Measurements from ENCODE around the gene LYAR.
"Not testable (repeated sequence)": the region's sequence is repeated elsewhere in the genome, so short reads cannot be mapped to it uniquely, and the experiment has no call there.

LYAR gene

GRCh38 chr4:4259484-4260100, 30.4 kb downstream of the LYAR start:
- DNase-seq, result no peak

DNA sequence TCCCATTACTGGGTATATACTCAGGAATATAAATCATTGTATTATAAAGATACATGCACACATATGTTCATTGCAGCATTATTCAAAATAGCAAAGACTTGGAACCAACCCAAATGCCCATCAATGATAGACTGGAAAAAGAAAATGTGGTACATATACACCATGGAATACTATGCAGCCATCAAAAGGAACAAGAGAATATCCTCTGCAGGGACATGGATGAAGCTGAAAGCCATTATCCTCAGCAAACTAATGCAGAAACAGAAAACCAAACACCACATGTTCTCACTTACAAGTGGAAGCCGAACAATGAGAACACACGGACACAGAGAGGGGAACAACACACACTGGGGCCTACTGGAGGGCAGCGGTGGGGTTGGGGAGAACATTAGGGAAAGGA, 32.2 kb downstream of the LYAR start:
- not testable (repeated sequence) for DNase-seq

DNA sequence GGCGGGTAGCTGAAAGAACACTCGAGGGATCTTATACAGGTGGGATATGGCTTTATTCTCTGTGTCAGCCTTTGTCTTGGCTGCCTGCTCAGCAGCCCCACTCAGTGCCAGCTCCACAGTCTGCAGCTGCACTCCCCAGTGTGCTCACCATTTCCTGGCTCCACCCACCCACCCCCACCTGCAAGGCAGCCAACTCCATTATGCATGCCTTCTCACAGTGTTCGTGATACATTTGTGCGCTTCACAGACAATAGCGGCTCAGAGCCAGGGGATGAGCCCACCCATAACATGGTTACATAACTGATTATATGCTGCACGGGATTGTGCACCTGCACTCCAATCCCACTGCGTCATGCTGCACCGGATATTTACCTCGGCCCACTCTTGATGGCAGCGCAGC, 33.2 kb downstream of the LYAR start:
- DNase-seq, result no peak

- no peak for DNase-seq
These were observed 35.3 kb downstream of the LYAR start for GRCh38 chr4:4254666-4255065.

GRCh38 chr4:4254199-4254598, 35.8 kb downstream of the LYAR start:
- no peak for DNase-seq

- DNase-seq, result no peak
These were observed 40.1 kb downstream of the LYAR start for GRCh38 chr4:4249866-4250265.

DNA sequence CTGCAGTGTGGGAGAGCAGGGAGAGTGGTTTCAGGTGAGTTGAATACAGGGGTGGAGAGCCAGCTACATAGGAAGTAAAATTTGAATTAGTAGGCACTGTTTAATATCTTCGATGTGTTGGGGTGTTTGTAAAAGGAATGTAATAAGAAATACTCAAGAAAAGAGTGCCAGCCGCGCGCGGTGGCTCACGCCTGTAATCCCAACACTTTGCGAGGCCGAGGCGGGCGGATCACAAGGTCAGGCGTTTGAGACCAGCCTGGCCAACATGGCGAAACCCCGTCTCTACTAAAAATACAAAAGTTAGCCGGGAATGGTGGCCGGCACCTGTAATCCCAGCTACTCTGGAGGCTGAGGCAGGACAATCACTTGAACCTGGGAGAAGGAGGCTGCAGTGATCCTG, 40.6 kb downstream of the LYAR start:
- DNase-seq, result not testable (repeated sequence)

- no peak for DNase-seq
These were observed 41.1 kb downstream of the LYAR start for GRCh38 chr4:4248885-4249203.

DNA sequence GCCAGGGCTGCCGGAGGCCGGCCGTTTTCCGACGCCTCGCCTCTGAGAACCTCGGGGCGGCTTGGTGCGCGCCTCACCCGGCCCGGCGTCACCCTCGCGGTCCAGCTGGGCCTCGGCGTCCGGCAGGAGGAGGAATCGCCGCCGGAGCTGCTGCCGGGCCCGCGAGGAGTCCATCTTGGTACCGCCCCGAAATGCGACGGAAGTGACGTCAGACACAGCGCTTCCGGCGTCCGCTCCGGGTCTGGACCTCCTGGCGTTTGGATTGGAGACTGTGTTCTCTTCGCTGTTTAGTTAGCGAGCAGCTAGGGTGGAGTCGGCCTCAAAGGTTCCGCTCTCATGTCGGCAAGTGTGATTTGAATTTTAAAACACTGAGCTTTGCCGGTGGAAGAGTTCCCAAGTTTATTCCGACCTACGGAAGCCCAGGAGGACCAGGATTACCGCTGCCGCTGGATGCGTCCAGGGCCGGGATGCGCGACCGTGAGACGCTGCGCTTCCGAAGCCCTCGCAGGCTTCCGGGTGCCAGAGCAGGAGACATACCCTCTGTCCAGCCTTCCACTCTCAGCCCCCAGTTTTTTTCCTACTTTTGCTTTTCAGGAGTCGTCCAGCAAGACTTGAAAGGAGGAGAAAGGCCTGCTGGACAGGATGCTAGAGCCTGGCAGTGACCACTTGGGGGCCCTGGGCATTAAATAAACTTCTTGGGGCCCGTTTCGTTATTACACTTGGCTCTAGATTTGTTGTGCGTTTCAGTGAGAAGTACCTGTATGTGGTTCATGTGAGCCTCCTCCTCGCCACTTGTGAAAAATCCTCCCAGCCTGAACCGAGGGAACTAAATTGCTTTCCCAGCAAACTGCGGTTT, 41.7 kb downstream of the LYAR start, which contains the start of gene TMEM128:
TSS of gene TMEM128 (minus strand) at position 195 of the 856 bp plus-strand sequence. CDS start at position 174, 21 bp downstream.
- peak; percentile 92 for DNase-seq

DNA sequence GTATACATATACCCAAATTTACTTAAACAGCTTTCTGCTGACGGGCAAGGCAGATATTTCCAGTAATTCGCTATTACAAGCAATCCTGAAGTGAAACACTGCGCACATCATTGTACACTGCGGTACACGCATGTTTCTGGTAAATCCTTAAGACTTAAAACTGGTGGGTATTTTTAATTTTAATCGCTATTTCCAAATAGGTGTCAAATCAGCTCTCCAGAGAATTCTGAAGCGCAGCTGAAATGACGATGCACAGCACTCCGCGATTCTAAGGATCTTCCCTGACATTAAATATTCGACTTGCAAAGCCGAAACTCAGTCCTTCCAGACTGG, 42.3 kb downstream of the LYAR start:
- DNase-seq, result no peak

DNA sequence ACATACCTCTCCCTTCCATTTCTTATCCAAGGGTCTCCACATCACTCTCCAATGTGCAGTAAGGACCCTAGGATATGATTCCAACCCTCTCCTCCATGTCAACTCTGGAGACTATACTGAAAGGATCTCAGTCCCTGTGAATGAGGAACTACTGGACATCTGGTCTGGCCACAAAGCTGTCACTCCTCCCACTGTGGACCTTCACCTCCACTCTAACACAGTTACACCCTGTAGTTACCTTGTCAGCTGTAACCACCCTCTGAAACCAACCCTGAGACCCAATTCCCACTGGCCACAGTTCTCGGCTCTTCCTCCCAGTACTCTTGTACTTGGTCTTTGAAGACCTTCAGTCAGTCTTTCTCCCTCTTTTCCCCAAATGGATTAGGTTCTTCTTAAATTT, 44.8 kb downstream of the LYAR start:
- no peak for DNase-seq

DNA sequence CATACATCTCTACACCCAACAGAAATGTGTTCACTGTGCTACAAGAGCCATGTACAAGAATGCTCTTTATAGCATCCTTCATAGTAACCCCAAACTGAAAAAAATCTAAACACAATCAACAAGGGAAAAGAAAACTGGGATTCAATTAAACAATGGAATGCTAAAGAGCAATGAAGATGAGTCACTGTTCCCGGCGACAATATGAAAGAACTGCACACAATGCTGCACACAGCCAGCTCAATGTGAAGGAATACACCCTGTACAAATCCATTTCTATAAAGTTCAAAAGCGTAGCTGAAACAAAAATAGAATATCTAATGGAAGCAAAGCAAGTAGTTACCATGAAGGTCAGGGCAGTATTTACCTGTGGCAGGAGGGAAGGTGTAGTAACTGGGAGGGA, 50.4 kb downstream of the LYAR start:
- DNase-seq, result not testable (repeated sequence)

GRCh38 chr4:4233610-4234009, 56.3 kb downstream of the LYAR start:
- no peak for DNase-seq

GRCh38 chr4:4228356-4228668, 61.6 kb downstream of the LYAR start:
- no peak for DNase-seq

- DNase-seq, result no peak
These were observed 62.2 kb downstream of the LYAR start for GRCh38 chr4:4227510-4228355.

GRCh38 chr4:4226606-4227438, 63.1 kb downstream of the LYAR start, which contains the start of gene OTOP1:
OTOP1 (minus strand) TSS chr4:4226929; CDS start chr4:4226864, 65 bp downstream.
- no peak for DNase-seq

GRCh38 chr4:4225915-4226605, 63.9 kb downstream of the LYAR start:
- DNase-seq, result no peak
